Coronary artery (tissue), 2 donors: ENCODE results near the gene PCP2.

Experiments
- DNase-seq: peaks from one replicate; pipeline ENCODE4 v3.0.0-alpha.2; 2017; ENCODE audit warnings: low spot score
- H3K27ac ChIP-seq, 2 donors: fragments of 200-600 bp; sonication (generic); one replicate each; pipeline ENCODE4 v1.5.1; 2016 to 2019
- H3K4me3 ChIP-seq: fragments of 200-600 bp; sonication (generic); 2 replicates; pipeline ENCODE4 v1.5.1; 2016; ENCODE audit warnings: mild to moderate bottlenecking, moderate library complexity
- TF ChIP-seq, protein P1 (sequence below): fragments of 200-600 bp; sonication (generic); IDR thresholded peaks from one replicate; pipeline ENCODE4 v1.5.1; 2019; ENCODE audit warnings: antibody characterized with exemption

Gene PCP2

DNA sequence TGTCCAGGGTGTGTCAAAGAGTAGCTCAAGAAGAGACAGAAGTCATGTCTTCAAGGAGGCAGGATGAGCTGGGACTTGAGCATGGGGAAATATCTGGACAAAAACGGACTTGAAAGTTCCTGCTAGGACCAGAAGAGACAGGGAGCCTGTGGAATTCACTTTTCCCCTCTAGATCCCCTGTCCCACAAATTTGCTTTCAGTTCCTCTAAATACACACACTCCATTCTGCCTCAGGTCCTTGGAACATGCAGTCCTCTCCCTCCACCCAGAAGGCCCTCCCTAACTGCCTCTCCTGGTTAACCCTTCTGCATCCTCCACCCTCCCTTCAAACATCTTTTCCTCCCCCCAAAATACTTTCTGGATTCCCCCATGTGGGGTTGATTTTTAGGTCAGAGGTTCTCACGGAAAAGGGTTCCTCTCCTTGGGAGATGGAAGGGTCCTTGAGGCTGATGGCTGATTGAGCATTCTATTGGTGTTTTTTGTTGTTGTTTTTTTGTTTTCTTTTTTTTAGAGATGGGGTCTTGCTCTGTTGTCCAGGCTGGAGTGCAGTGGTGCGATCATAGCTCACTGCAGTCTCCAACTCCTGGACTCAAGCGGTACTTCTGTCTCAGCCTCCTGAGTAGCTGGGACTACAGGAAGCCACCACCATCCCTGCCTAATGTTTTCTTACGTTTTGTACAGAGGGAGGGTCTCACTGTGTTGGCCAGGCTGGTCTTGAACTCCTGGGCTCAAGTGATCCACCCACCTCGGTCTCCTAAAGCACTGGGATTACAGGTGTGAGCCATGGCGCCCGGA, 28.4 kb upstream of the PCP2 start:
- H3K27ac ChIP-seq = no peak overlapping the region
- TF ChIP-seq, protein P1, sequence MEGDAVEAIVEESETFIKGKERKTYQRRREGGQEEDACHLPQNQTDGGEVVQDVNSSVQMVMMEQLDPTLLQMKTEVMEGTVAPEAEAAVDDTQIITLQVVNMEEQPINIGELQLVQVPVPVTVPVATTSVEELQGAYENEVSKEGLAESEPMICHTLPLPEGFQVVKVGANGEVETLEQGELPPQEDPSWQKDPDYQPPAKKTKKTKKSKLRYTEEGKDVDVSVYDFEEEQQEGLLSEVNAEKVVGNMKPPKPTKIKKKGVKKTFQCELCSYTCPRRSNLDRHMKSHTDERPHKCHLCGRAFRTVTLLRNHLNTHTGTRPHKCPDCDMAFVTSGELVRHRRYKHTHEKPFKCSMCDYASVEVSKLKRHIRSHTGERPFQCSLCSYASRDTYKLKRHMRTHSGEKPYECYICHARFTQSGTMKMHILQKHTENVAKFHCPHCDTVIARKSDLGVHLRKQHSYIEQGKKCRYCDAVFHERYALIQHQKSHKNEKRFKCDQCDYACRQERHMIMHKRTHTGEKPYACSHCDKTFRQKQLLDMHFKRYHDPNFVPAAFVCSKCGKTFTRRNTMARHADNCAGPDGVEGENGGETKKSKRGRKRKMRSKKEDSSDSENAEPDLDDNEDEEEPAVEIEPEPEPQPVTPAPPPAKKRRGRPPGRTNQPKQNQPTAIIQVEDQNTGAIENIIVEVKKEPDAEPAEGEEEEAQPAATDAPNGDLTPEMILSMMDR = no peak
- no peak overlapping the region for H3K4me3 ChIP-seq
- no peak for DNase-seq

DNA sequence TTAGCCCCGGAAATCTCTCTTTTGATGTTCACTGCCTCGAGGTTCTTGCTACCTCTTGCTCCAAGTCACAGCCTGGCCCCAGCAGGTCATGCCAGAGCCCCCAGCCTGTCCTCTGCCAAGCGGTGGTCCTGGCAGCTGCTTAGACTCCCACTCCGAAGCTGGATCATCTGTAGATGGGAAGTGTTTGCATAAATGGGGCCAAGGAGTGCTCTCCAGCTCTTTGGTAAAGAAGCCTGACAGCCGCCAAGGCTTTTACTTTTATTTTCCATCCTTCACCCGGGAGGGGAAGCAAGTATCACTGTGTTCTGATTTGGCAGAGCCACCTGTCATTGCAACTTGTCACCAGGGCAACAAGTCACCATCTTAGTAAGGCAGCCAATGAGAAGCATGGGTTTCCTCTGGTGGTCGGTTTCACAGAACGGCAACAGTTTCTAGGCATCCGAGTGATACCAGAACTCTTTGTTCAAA, 24.7 kb upstream of the PCP2 start:
- no peak overlapping the region for H3K27ac ChIP-seq
- TF ChIP-seq, protein P1 = no peak
- no peak for DNase-seq
- H3K4me3 ChIP-seq = no peak overlapping the region

DNA sequence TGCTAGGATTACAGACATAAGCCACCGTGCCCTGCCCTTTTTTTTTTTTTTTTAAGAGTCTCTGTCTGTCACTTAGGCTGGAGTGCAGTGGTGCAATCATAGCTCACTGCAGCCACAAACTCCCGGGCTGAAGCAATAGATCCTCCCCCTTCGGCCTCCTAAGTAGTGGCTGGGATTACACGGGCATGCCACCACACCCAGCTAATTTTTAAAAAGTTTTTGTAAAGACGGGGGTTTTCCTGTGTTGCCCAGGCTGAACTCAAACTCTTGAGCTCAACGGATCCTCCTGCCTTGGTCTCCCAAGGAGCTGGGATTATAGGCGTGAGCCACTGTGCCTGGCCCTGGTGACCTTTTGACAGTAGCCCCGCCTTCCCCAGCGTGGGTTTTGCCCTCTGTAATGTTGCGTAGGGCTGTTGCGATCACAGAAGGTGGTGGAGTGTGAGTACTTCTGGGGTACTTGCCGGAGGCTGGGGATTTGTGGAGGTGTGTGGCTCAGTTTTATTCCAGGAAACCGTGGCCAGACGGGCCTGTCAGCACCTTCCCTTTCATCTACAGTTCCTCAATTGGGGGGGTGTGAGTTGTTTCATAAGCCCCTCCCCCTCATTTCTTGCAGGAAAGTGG, 23.7 kb upstream of the PCP2 start:
- no peak overlapping the region for H3K27ac ChIP-seq
- H3K4me3 ChIP-seq = no peak overlapping the region
- DNase-seq = no peak
- TF ChIP-seq, protein P1 = no peak

DNA sequence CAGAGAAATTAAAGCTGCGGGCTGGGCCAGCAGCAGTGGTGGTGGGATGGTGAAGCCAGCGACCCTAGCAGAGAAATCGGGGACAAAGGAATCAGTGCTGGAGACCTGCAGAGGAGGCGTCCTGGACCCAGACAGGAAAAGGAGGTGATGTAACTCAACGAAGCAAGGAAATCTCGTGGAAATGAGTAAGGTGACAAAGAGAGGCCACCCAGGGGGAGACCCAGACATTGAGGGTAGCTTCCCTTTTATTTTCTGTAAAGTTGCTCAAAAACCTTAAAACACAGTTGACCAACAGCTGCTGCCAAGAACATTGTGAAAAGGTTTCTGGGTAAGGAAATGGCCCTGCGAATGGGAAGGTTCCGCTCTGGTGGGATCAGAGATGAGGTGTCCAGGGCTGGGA, 22.1 kb upstream of the PCP2 start:
- Histone ChIP-seq H3K4me3 (no peak overlapping the region), H3K27ac (no peak overlapping the region)
- DNase-seq = no peak
- TF ChIP-seq, protein P1 = no peak

DNA sequence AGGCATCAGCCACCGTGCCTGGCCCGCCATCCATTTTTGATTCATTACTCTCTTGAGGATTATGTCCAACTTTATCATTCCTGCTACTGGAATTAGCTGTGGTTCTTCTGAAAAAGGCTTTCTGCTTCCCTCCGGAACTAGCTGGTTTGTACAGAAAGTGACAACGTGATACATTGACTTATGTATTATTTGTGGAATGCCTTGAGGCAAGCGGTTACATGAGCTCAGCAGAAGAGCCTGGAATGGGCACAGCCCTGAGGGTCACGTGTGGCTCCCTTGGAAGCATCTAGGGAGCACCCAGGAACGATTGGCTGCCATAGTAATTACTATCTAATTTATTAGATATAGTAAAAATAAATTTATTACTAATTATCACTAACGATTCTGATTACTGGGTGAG, 20.9 kb upstream of the PCP2 start:
- no peak overlapping the region for H3K4me3 ChIP-seq
- TF ChIP-seq, protein P1 = no peak
- DNase-seq = no peak
- no peak overlapping the region for H3K27ac ChIP-seq

DNA sequence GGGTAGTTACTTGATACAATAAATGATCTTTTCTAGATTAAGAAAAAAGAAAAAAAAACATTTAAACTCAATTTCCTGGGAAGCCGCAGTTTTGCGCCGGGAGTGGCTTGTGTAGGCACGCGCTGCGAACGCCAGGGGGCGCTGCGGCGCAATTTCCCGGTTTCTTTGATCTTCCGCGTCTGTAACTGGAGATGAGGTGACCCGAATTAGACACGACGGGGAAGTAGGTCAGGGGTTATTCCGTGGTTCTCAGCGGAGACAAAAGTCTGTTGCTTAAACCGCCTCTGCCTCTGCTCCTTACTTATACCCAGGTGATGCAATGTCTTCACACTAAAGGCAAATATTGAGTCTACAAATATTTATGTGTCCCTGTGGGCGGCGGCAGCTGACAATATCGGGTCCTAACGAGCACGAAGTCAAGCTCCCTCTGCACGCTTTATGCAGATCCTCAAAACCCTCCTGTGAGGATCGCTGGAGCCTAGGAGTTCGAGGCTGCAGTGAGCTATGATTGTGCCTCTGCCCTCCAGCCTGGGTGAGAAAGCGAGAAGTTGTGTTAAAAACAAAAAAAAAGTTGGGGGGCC, 18.6 kb upstream of the PCP2 start:
- TF ChIP-seq, protein P1 = peak; percentile 95
- peak; percentile 83 for DNase-seq
- H3K27ac ChIP-seq = no peak overlapping the region
- peak overlapping the region; percentile 57 for H3K4me3 ChIP-seq

DNA sequence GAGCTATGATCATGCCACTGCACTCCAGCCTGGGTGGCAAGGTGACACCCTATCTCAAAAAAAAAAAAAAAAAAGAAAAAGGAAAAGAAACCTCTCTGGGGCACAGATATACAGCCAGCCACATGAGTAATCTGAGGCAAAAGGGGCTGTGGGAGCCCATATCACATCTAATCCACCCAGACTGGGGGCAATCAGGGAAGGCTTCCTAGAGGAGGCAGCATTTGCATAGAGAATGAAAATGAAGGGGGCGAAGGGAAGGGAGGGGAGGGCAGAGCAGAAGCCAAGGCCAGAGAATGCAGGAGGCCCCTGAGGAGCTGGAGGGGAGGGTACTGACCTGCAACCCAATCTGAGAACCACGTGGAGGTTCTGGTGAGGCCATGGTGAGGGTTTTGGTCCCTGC, 16.6 kb upstream of the PCP2 start:
- TF ChIP-seq, protein P1 = no peak
- Histone ChIP-seq H3K27ac (no peak overlapping the region), H3K4me3 (no peak overlapping the region)
- DNase-seq = no peak
